DND-41 (cell line): ENCODE results near the gene RITA1.

ENCODE experiments used
- ATAC-seq: fragments of 200-7000 bp; cut with Tn5 transposase; 3 replicates; pipeline ENCODE4 v1.9.1; 2021; ENCODE audit warnings: low read depth; ENCODE audit not compliant: insufficient read depth
- DNase-seq: peaks from one replicate; pipeline ENCODE4 v3.0.0-alpha.2; 2020
- H2AFZ ChIP-seq: 2 replicates; pipeline ENCODE4 v1.6.0; 2012; ENCODE audit warnings: low read depth, low read length
- H3K27ac ChIP-seq: 2 replicates; pipeline ENCODE4 v1.5.1; 2012; ENCODE audit warnings: low read length, inconsistent platforms
- H3K27me3 ChIP-seq: fragments of 200-600 bp; sonication (generic); 2 replicates; pipeline ENCODE4 v1.6.0; 2012; ENCODE audit warnings: low read length, mild to moderate bottlenecking, inconsistent platforms; ENCODE audit not compliant: insufficient read depth, poor library complexity
- H3K36me3 ChIP-seq: 2 replicates; pipeline ENCODE4 v1.5.1; 2012; ENCODE audit warnings: low read length, inconsistent platforms; ENCODE audit not compliant: insufficient read depth
- H3K4me1 ChIP-seq: 2 replicates; pipeline ENCODE4 v1.5.1; 2012; ENCODE audit warnings: mild to moderate bottlenecking, low read length; ENCODE audit not compliant: insufficient read depth
- H3K4me2 ChIP-seq: 2 replicates; pipeline ENCODE4 v1.6.0; 2012; ENCODE audit warnings: mild to moderate bottlenecking, moderate library complexity, low read length, inconsistent platforms; ENCODE audit not compliant: insufficient read depth
- H3K4me3 ChIP-seq, 2 experiments: fragments of 200-600 bp in 1 of 2; shearing (Covaris generic) in 1 of 2; 2 replicates each; pipeline ENCODE4 v1.5.1; 2012 to 2016; ENCODE audit warnings: inconsistent platforms in 2 of 2, low read length in 2 of 2, mild to moderate bottlenecking in 2 of 2, low read depth in 1 of 2, moderate library complexity in 1 of 2
- H3K79me2 ChIP-seq: 2 replicates; pipeline ENCODE4 v1.6.0; 2012; ENCODE audit warnings: low read length, inconsistent platforms; ENCODE audit not compliant: insufficient read depth
- H3K9ac ChIP-seq: 2 replicates; pipeline ENCODE4 v1.6.0; 2012; ENCODE audit warnings: low read depth, mild to moderate bottlenecking, inconsistent platforms, low read length, moderate library complexity
- H3K9me3 ChIP-seq: 2 replicates; pipeline ENCODE4 v1.5.1; 2012; ENCODE audit warnings: low read length, moderate library complexity, mild to moderate bottlenecking, inconsistent platforms; ENCODE audit not compliant: insufficient read depth, severe bottlenecking
- H4K20me1 ChIP-seq: 2 replicates; pipeline ENCODE4 v1.6.0; 2012; ENCODE audit warnings: low read length; ENCODE audit not compliant: insufficient read depth
- EZH2 ChIP-seq: IDR thresholded peaks from 3 replicates; pipeline ENCODE4 v1.6.1; 2012; ENCODE audit warnings: borderline replicate concordance, low read depth, mild to moderate bottlenecking, moderate library complexity, low read length, inconsistent platforms; ENCODE audit not compliant: severe bottlenecking
- TF ChIP-seq, protein P1 (sequence below): IDR thresholded peaks from 2 replicates; pipeline ENCODE4 v1.5.1; 2012; ENCODE audit warnings: borderline replicate concordance, low read length, moderate library complexity, mild to moderate bottlenecking; ENCODE audit not compliant: poor library complexity, severe bottlenecking; ENCODE audit errors: extremely low read depth

RITA1 gene

DNA sequence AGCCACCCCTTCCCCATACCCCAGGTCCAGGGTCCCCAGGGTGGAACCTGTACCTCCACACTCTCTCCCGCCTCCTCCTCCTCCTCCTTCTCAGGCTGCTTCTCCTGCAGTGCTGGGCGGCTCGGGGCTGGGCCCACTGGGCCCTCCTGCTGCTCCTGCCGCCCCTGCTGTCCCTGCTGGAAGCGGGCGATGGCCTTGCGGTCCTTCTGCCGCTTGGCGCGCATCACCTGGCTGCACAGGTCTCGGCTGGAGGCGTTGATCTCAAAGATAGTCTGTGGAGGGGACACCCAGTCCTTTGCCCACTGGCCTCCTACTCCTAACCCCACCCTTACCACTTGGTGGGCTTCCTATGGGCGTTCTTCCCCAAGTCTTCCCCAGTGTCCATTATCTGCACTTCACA is 21.5 kb upstream of the RITA1 start:
- peaks cover 22% of the 10 kb centered on the region for H4K20me1 ChIP-seq
- H3K4me2 ChIP-seq = no peak overlapping the region
- no peak overlapping the region for H3K9ac ChIP-seq
- no peaks in the 10 kb centered on the region for H3K9me3 ChIP-seq
- ATAC-seq (no peak), DNase-seq (no peak)
- H3K36me3 ChIP-seq = peaks cover 97% of the 10 kb centered on the region
- no peaks in the 10 kb centered on the region for H3K27me3 ChIP-seq
- no peak overlapping the region for H3K4me3 ChIP-seq
- no peak for TF ChIP-seq EZH2
- TF ChIP-seq, protein P1, sequence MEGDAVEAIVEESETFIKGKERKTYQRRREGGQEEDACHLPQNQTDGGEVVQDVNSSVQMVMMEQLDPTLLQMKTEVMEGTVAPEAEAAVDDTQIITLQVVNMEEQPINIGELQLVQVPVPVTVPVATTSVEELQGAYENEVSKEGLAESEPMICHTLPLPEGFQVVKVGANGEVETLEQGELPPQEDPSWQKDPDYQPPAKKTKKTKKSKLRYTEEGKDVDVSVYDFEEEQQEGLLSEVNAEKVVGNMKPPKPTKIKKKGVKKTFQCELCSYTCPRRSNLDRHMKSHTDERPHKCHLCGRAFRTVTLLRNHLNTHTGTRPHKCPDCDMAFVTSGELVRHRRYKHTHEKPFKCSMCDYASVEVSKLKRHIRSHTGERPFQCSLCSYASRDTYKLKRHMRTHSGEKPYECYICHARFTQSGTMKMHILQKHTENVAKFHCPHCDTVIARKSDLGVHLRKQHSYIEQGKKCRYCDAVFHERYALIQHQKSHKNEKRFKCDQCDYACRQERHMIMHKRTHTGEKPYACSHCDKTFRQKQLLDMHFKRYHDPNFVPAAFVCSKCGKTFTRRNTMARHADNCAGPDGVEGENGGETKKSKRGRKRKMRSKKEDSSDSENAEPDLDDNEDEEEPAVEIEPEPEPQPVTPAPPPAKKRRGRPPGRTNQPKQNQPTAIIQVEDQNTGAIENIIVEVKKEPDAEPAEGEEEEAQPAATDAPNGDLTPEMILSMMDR = no peak
- no peaks in the 10 kb centered on the region for H3K4me1 ChIP-seq
- H3K79me2 ChIP-seq = peaks cover 2% of the 10 kb centered on the region; the same call in 1 of the 2 replicates
- H3K27ac ChIP-seq = no peak overlapping the region
- H2AFZ ChIP-seq = no peak overlapping the region

DNA sequence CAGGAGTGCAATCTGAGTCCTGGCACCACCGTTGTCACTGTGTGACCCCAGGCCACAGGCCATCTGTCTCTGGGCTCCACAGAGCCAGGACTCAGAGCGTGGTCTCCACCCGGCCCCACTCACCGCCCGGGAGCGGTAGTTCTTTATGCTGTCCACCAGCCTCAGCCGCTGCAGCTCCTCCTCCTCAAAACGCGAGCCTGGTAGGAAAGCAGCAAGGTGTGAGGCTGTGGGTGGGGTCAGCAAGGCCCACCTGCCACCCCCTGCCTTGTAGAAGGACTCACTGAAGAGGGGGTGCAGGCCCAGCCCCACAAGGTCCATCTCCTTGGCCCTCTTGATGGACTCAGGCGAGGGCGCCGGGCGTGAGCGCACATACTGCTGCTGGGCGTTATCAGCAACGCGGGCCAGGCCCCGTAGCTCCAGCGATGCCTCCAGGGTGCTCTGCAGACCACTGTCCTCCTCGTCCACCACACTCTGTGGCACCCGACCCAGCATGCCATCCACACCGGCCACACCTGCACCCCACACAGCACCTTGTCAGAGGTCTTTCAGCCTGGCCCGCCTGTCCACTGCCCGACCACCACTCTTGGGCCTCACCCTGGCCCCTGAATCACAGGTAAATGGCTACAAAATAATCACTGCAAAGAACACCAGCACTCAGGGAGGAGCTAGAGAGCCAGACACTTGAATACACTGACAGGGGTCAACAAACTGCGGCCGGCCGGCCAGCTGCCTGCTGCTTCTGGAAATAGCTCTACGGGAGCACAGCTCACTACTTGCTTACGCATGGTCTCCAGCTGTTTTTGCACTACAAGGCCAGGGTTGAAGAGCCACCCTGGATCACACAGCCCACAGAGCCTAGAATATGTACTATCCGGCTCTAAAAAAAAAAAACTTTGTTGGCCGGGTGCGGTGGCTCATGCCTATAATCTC is 19.7 kb upstream of the RITA1 start:
- Histone ChIP-seq H3K36me3 (peaks cover 97% of the 10 kb centered on the region), H3K79me2 (peaks cover 7% of the 10 kb centered on the region; the same call in 1 of the 2 replicates), H3K9ac (no peak overlapping the region), H4K20me1 (peaks cover 24% of the 10 kb centered on the region), H3K27me3 (no peaks in the 10 kb centered on the region), H3K4me1 (no peaks in the 10 kb centered on the region), H3K4me3 (no peak overlapping the region), H3K9me3 (no peaks in the 10 kb centered on the region), H3K27ac (no peak overlapping the region), H2AFZ (no peak overlapping the region), H3K4me2 (no peak overlapping the region)
- ATAC-seq (no peak), DNase-seq (no peak)
- TF ChIP-seq, protein P1 = no peak
- TF ChIP-seq EZH2 = no peak

DNA sequence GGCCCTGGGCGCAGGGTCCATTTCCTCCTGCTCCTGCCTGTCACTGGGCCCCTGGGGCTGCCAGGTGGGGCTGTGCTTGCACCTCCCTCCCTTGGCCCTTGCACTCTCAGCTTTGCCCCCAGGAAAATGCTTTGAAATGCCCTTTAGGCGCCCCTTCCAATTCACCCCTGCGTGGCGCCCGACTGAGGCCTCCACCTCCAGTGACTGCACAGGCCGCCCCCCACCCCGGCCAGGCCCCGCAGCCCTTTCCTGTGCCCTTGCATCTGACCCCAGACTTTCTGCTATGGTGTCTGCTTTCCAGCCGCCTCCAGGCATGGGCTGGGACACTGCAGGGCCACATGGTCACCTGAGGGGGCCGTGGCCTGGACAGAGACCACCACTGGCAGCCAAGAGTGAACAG is 17.7 kb upstream of the RITA1 start:
- no peak overlapping the region for H3K27ac ChIP-seq

More for the DNA sequence above, 17.7 kb upstream of the RITA1 start:
- no peaks in the 10 kb centered on the region for H3K27me3 ChIP-seq
- no peak overlapping the region for H3K4me2 ChIP-seq
- H3K9me3 ChIP-seq = no peaks in the 10 kb centered on the region
- no peak overlapping the region for H2AFZ ChIP-seq
- peaks cover 98% of the 10 kb centered on the region for H3K36me3 ChIP-seq
- H4K20me1 ChIP-seq = peaks cover 9% of the 10 kb centered on the region
- no peak overlapping the region for H3K4me3 ChIP-seq
- ATAC-seq = no peak
- H3K9ac ChIP-seq = no peak overlapping the region
- H3K4me1 ChIP-seq = no peaks in the 10 kb centered on the region
- TF ChIP-seq, protein P1 = no peak
- no peak for TF ChIP-seq EZH2
- peaks cover 18% of the 10 kb centered on the region for H3K79me2 ChIP-seq
- DNase-seq = no peak
